Activated naive CD8-positive, alpha-beta T cell treated with anti-CD3 and anti-CD28 coated beads, Interleukin-2, amount 50 U/mL, for 24 hours (primary cell): ENCODE data around the gene PROM2.

Source experiments
- ATAC-seq: fragments of 150-1000 bp; cut with Tn5 transposase; one replicate; pipeline ENCODE4 v1.10.0; 2021
- DNase-seq: peaks from one replicate; pipeline ENCODE4 v3.0.0; 2021
- H3K27ac Mint-ChIP-seq: one replicate; pipeline ENCODE4 v1.8.0; 2021; ENCODE audit warnings: mild to moderate bottlenecking, mixed read lengths
- H3K27me3 Mint-ChIP-seq: one replicate; pipeline ENCODE4 v1.8.0; 2021; ENCODE audit warnings: mixed read lengths
- H3K36me3 Mint-ChIP-seq: one replicate; pipeline ENCODE4 v1.8.0; 2021; ENCODE audit warnings: low read depth, mixed read lengths
- H3K4me1 Mint-ChIP-seq: one replicate; pipeline ENCODE4 v1.8.0; 2021; ENCODE audit warnings: mixed read lengths
- H3K4me3 Mint-ChIP-seq: one replicate; pipeline ENCODE4 v1.8.0; 2021; ENCODE audit warnings: mild to moderate bottlenecking, moderate library complexity, mixed read lengths
- H3K9me3 Mint-ChIP-seq: one replicate; pipeline ENCODE4 v1.8.0; 2021; ENCODE audit warnings: mixed read lengths

The PROM2 gene

DNA sequence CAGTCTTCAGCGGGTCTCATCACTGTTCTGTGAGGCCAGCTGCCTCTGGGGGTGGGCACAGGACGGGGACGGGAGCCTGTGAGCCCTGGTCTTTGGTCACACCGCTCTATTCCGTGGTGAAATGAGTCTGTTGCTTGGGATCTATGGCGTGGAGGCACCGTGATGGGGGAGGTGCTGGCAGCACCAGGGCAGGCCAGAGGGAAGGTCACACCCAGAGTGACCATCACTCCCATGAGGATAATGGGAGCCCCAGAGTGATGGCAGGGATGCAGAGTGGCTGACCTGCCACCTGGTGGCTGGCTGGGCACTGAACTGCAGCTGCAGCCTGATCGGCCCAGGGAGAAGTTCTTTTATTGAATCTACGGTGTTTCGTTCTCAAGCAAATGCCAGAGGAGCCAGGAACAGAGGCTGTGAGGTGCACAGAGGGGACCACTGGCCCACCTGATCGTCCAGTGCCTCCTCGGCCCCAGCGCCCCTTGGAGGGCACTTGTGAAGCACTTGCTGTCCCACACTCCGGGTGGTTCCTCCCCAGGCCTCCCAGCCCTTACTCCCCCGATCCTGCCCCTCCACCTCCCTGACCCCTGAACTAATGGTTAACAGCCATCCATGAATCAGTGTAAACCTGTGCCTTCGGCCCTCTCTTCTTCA, 40.8 kb downstream of the PROM2 start:
- ATAC-seq, result no peak

DNA sequence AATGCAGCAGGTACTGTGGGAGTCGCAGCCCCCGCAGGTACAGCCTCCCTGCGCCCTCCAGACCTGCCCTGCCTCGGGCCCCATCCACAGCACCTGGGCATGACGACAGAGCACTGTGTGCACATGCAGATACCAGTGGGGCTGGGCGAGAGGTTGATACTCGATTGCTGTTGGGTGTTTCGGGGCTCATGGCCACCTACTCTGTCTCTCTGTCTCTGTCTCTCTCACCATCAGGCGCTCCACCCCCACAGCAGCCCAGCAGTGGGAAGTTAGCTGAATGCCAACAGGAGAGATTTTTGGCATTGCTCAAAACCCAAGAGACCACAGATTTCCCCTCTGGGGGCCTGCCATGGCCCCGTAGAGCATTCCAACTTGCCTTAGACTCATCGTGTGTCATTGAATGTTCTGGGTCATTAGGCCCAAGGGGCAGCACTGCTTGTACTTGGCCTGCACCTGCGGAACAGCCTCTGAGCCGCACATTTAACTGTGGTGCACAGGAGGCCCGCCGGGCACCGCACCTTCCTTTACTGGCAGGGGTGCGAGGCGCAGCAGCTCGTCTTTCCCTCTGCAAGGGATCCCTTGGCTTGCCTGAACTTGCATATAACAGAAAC, 41.7 kb downstream of the PROM2 start:
- Mint-ChIP-seq H3K27me3 (no peaks in the 10 kb centered on the region), H3K4me1 (no peaks in the 10 kb centered on the region), H3K4me3 (no peak overlapping the region), H3K9me3 (no peaks in the 10 kb centered on the region), H3K36me3 (no peaks in the 10 kb centered on the region), H3K27ac (no peak overlapping the region)
- no peak for DNase-seq
- ATAC-seq, result no peak

More for the DNA sequence above, 40.8 kb downstream of the PROM2 start:
- no peaks in the 10 kb centered on the region for H3K27me3 Mint-ChIP-seq
- peak; percentile 3 for DNase-seq
- no peaks in the 10 kb centered on the region for H3K9me3 Mint-ChIP-seq
- H3K4me1 Mint-ChIP-seq, result no peaks in the 10 kb centered on the region
- H3K4me3 Mint-ChIP-seq, result no peak overlapping the region
- H3K36me3 Mint-ChIP-seq, result no peaks in the 10 kb centered on the region
- no peak overlapping the region for H3K27ac Mint-ChIP-seq

DNA sequence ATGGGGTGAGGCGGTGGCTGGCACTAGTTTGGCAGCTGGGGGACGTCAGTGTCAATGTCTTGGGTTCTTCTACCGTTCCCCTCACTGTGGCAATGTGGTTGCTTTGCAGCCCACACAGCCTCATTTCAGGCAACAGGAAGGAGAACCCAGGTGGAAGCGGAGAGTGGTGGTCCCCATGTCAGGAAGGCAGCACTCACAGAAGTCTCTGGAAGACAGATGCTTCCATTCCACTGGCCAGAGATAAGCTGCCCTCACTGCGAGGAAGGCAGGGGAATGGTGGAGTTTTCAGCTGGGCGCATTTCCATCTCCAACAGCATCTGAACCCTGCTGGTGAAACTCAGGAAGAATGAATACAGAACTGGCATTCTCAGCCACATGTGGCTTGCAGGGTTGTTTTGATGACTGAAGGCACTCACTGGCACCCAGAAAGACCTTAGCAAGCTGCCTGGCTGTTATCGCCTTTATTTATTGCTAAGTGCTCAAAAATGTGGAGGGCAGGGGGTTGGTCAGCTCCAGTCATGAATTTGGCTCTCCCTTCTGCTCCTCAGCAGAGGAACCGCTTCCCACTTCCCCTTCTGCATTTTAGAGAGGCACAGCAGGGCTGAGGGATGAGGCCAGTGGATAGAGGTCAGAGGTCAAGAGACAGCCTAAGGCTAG, 42.3 kb downstream of the PROM2 start:
- no peak overlapping the region for H3K27ac Mint-ChIP-seq

DNA sequence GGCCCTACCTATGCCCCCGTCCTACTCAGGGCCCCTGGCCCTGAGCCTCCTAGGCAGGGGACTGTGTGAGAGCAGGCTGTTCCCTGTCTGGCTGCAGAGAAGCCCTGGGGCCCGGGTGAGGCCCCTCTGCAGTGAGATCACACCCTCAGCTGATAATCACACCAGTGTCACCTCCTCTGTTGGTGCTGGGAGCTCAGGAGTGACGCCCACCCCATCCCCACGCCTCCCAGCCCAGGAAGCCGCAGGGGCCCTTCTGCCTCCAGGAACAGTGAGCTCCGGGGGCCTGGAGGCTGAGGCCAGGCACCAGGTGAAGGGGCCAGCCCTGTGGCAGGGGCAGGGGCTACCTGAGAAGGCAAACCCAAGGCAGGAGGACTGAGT, 42.9 kb downstream of the PROM2 start:
- H3K4me3 Mint-ChIP-seq, result no peak overlapping the region
- H3K27me3 Mint-ChIP-seq, result no peaks in the 10 kb centered on the region
- no peaks in the 10 kb centered on the region for H3K36me3 Mint-ChIP-seq
- no peaks in the 10 kb centered on the region for H3K9me3 Mint-ChIP-seq
- no peak overlapping the region for H3K27ac Mint-ChIP-seq
- no peak for ATAC-seq
- DNase-seq, result no peak
- H3K4me1 Mint-ChIP-seq, result no peaks in the 10 kb centered on the region

More for the DNA sequence above, 42.3 kb downstream of the PROM2 start:
- no peaks in the 10 kb centered on the region for H3K9me3 Mint-ChIP-seq
- ATAC-seq (no peak), DNase-seq (no peak)
- H3K27me3 Mint-ChIP-seq, result no peaks in the 10 kb centered on the region
- no peaks in the 10 kb centered on the region for H3K36me3 Mint-ChIP-seq
- H3K4me3 Mint-ChIP-seq, result no peak overlapping the region
- no peaks in the 10 kb centered on the region for H3K4me1 Mint-ChIP-seq

DNA sequence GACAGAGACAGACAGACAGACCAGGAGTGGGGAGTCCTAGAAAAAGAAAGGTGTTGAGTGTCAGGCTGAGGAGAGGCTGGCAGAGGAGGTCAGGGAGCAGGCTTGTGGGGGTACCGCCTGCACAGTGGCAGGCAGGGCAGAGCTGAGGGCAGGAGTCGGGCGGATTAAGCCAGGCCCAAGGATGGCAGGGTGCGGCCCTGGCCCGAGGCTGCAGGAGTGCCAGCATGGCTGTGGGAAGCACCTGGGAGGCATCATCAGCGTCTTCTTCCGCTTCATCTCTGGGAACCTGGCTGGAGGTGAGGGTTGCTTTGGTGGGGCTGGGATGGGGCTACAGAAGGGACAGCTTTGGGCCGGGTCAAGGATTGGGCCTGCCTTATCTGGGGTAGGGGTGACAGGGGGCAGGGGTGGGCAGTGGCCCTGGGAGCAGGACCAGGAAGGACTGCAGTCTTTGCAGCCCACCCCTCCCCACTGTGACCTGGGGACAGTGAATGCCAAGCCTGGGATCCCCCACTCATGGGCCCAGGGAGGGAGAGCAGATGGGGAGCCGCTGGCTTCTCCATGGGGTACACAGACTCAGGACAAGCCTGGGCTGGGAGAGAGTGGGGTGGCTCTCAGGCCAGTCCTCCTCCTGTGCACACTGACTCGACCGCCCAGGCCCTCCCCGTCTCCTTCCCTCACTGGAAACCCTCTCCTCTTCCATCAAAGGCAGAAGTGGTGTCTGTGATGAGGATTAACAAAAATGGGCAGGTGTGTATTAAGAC, 43.6 kb downstream of the PROM2 start:
- DNase-seq (no peak), ATAC-seq (no peak)
- no peaks in the 10 kb centered on the region for H3K9me3 Mint-ChIP-seq
- H3K36me3 Mint-ChIP-seq, result no peaks in the 10 kb centered on the region
- no peak overlapping the region for H3K4me3 Mint-ChIP-seq
- H3K27me3 Mint-ChIP-seq, result no peaks in the 10 kb centered on the region
- no peak overlapping the region for H3K27ac Mint-ChIP-seq
- H3K4me1 Mint-ChIP-seq, result no peaks in the 10 kb centered on the region

DNA sequence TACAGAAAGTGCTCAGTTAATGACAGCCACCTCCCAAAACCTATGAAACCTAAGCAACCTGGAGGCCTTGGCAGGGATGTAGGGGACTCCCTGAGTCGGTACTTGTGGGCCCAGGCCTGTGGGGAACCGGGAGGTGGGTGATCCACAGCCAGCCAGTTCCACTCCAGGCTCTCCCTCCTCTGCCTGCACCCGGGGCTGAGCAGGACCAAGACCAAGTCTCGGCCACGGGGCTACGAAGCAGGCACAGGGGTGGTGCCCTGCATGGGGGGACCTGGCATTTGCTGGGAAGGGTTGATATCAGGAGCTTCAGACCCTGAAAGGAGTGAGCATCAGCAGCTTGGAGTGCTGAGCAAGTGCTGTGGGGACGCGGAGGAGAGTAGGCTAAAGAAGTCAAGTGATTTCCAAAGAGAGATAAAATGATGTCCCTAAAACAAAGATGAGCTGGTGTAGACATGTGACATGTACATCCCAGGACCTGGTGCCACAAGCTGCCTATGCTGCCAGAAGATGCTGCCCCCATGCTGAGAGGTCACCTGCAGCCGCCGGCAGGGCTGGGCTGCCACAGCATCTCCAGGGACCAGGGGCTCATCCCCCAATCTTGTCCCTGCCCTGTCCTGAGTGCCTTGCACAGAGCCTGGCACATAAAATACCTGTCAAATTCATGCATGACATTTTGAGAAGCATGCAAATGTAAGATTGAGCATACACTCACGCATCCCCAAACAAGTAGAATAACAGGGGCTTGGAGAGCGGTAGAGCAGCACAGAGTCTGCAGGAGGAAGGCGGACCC, 44.4 kb downstream of the PROM2 start:
- H3K9me3 Mint-ChIP-seq, result no peaks in the 10 kb centered on the region
- H3K27me3 Mint-ChIP-seq, result no peaks in the 10 kb centered on the region
- no peaks in the 10 kb centered on the region for H3K4me1 Mint-ChIP-seq
- DNase-seq, result no peak
- H3K27ac Mint-ChIP-seq, result no peak overlapping the region
- no peak for ATAC-seq
- H3K36me3 Mint-ChIP-seq, result no peaks in the 10 kb centered on the region
- no peak overlapping the region for H3K4me3 Mint-ChIP-seq

DNA sequence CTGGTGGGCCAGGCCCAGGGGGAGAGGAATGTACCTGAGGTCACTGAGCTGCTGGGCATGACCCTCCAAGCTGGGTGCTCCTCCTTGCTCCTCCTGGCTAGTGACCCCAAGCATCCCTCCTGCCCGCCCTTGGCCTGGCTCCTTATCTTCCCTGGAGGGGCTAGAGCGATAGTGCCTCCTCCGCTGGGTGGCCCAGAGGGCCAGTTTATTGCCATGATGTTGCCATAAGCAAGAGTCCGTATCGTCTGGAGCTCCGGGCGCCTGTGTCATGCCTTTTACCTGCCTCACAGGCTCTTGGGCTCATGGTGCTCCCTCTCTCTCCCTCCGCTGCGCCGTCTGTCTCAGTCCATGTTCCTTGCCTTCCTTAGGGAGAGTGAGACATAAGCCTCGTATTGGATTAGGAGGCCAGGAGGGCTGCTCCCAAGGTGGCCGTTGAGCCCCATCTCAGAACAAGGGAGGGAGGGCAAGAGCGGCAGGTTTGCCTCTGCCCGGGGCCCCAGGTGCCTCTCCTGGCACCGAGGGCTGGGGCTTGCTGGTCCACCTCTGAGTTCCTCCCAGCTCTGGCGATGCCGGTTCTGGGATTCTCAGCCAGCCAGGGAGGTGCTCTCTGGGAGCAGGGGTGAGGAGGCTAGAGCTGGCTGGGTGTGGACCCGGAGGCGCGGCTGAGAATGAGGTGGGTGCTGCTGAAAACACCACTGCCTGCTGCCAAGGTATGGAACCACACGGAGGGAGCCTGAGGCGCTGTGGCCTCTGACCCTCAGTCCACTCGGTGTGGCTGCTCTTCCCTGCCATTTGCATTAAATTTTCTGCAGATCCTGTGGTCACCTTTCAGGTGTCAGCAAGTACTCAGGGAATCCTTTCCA, 45.5 kb downstream of the PROM2 start:
- no peak for DNase-seq
- H3K9me3 Mint-ChIP-seq, result no peaks in the 10 kb centered on the region
- H3K4me3 Mint-ChIP-seq, result no peak overlapping the region
- no peak for ATAC-seq
- H3K4me1 Mint-ChIP-seq, result no peaks in the 10 kb centered on the region
- H3K27ac Mint-ChIP-seq, result no peak overlapping the region
- no peaks in the 10 kb centered on the region for H3K36me3 Mint-ChIP-seq
- no peaks in the 10 kb centered on the region for H3K27me3 Mint-ChIP-seq

DNA sequence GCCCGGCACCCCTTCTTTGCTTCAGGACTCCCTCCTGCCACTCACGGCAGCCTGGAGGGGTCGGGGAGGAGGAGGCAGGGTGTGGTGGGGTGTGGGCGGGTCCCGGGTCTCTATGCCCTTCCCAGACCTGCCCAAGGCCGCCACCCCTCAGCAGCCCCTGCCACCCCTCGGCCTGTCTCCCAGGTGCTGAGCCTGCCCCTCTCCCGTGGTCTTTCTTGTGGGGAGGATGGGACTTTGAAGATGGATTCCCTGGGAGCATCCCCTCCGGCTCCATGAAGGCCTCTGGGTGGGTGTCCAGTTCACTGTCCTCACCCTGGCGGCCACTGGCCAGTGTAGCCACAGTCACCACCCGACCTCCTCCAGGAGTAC, 46.1 kb downstream of the PROM2 start:
- ATAC-seq (no peak), DNase-seq (no peak)
- no peak overlapping the region for H3K4me3 Mint-ChIP-seq
- H3K9me3 Mint-ChIP-seq, result no peaks in the 10 kb centered on the region
- no peak overlapping the region for H3K27ac Mint-ChIP-seq
- no peaks in the 10 kb centered on the region for H3K36me3 Mint-ChIP-seq
- H3K4me1 Mint-ChIP-seq, result no peaks in the 10 kb centered on the region
- H3K27me3 Mint-ChIP-seq, result no peaks in the 10 kb centered on the region

DNA sequence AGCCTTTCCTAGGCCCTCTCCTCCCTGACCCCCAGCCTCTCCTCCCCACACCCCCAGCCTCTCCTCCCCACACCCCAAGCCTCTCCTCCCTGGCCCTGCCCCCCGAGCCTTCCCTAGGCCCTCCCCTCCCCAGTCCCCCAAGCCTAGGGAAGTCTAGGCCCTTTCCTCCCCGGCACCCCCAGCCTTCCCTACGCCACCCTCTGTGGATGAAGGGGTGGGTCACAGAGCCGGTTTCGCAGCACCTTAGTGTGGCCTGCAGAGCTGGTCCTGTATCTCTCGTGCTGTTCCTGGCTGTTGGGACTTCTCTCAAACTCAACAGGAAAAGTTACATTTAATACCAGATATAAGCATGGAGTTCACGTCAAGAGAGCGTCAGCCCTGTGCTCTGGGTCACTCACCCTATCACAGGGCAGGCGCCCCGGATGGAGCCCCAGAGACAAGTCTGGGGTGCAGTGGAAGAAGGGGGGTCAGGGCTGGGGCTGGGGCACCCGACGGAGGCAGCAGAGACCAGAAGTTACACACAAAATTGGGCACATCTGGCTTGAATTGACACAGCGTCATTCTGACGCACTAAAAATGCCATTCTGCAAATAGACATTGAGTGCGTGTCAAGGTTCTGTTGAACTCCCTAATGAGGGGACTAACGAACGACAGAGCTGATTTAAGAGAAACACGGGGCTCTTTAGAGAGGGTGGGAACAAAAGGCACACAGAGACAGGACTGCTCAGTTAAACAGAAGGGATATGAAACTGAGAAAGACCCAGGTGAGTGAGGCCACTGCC, 46.9 kb downstream of the PROM2 start:
- Mint-ChIP-seq H3K27me3 (no peaks in the 10 kb centered on the region), H3K9me3 (peaks cover 5% of the 10 kb centered on the region), H3K4me1 (no peaks in the 10 kb centered on the region), H3K27ac (no peak overlapping the region), H3K4me3 (no peak overlapping the region), H3K36me3 (no peaks in the 10 kb centered on the region)
- ATAC-seq (no peak), DNase-seq (no peak)

DNA sequence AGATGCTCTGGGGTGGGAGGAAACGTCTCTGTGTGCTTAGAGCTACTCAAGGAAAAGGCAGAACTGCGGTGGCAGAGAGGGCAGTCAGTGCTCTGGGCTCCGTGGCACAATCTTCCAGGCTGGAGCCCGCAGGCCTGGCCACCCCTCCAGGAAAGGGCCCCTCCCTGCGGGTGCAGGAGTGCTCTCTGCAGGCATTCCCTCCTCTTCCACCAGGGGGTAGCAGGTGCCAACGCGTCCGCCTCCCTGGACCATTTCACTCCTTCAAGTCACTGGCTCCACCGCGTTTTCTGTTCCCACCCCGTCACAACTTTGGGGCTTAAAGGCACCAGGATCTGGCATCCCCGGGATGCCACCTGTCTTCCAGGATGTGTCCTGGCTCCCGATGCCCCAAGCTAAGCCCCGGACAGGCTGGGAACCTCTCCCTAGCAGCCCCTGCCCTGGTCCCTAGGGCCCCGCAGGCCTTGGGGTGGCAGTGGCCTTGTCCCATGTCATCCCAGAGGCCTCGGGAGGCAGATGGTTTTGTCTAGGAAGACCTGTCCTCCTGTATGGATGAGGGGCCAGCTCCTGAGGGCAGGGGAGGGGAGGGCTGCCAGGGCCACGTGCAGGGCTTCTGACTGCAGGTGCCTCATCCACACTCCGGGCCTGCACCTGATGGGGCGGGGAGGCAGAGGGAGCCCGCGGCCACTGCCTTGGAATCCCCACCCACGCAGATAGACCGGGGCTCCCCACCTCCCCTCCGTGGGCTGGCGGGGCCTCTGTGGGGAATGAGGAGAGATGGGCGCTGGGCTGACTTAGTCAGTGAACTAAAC, 49.3 kb downstream of the PROM2 start:
- ATAC-seq, result no peak
- no peak overlapping the region for H3K4me3 Mint-ChIP-seq
- peak; percentile 9 for DNase-seq
- no peaks in the 10 kb centered on the region for H3K4me1 Mint-ChIP-seq
- peaks cover 5% of the 10 kb centered on the region for H3K9me3 Mint-ChIP-seq
- no peaks in the 10 kb centered on the region for H3K27me3 Mint-ChIP-seq
- H3K36me3 Mint-ChIP-seq, result no peaks in the 10 kb centered on the region
- H3K27ac Mint-ChIP-seq, result no peak overlapping the region

DNA sequence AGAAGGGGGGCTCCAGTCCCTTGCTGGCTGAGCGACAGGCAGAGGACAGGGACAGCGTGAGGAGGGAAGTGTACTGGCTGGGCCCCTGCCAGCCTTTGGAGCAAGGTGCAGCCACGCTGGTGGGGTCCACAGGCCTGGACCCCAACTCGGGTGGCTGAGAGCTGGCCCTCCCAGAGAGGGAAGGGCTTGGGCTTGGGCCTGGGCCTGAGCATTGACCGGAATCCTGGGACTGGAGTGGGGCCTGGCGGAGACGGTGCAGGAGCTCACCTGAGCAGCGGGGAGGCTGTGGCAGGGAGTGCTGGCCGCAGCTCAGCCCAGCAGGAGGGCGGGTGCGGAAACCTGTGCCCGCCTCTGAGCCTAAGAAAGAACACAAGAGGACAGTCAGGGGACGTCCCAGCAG, 50.8 kb downstream of the PROM2 start:
- Mint-ChIP-seq H3K9me3 (peaks cover 5% of the 10 kb centered on the region), H3K4me3 (no peak overlapping the region), H3K4me1 (no peaks in the 10 kb centered on the region), H3K36me3 (no peaks in the 10 kb centered on the region), H3K27ac (no peak overlapping the region), H3K27me3 (no peaks in the 10 kb centered on the region)
- DNase-seq (no peak), ATAC-seq (no peak)

DNA sequence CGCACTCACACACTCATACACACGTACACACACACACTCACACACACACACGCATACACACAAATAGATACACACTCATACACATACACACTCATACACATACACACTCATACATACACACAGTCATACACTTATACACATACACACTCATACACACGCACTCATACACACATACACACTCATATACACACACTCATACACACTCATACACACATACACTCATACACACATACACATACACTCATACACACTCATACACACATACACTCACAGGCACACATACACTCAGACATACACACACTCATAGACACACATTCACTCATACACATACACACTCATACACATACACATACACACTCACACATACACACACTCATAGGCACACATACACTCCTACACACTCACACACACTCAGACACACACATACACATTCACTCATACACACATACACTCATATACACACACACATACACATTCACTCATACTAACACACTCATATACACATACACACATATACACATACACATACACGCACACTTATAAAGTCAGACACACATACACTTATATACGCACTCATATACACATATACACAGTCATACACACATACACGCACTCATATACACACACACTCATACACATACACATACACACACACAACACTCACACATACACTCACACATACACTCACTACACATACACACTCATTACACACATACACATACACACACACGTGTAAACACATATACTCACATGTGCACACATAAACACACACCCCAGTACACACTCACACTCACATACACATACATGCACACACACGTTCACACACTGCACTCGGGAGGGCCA, 51.6 kb downstream of the PROM2 start:
- H3K9me3 Mint-ChIP-seq, result peaks cover 5% of the 10 kb centered on the region
- H3K27ac Mint-ChIP-seq, result no peak overlapping the region
- H3K27me3 Mint-ChIP-seq, result peaks cover under 1% of the 10 kb centered on the region
- H3K36me3 Mint-ChIP-seq, result no peaks in the 10 kb centered on the region
- H3K4me3 Mint-ChIP-seq, result no peak overlapping the region
- no peaks in the 10 kb centered on the region for H3K4me1 Mint-ChIP-seq
- DNase-seq, result no peak
- ATAC-seq, result no peak
